GM21528 (cell line): Measurements from ENCODE around the gene TERT.

Experiments used
- ATAC-seq: cut with Tn5 transposase; IDR thresholded peaks from one replicate; pipeline ENCODE4 v1.9.1; 2021; ENCODE audit warnings: mild to moderate bottlenecking, moderate library complexity; ENCODE audit not compliant: unreplicated experiment, low FRiP score

Gene TERT

GRCh38 chr5:1265026-1265425 is 29.8 kb downstream of the TERT start:
- no peak for ATAC-seq

- ATAC-seq: no peak
Measured at GRCh38 chr5:1264211-1264610, 30.7 kb downstream of the TERT start.

- ATAC-seq: no peak
Measured at GRCh38 chr5:1262381-1262780, 32.5 kb downstream of the TERT start.

- no peak for ATAC-seq
Measured at GRCh38 chr5:1261643-1262042, 33.2 kb downstream of the TERT start.

- no peak for ATAC-seq
Measured at GRCh38 chr5:1259806-1260480, 34.9 kb downstream of the TERT start.

GRCh38 chr5:1257841-1258240 is 37.0 kb downstream of the TERT start:
- no peak for ATAC-seq

- no peak for ATAC-seq
Measured at GRCh38 chr5:1257363-1257762, 37.5 kb downstream of the TERT start.

GRCh38 chr5:1256776-1257175 is 38.1 kb downstream of the TERT start:
- ATAC-seq: no peak

- no peak for ATAC-seq
Measured at GRCh38 chr5:1255081-1255561, 39.7 kb downstream of the TERT start.

- no peak for ATAC-seq
Measured at GRCh38 chr5:1254196-1254595, 40.7 kb downstream of the TERT start.

- no peak for ATAC-seq
Measured at GRCh38 chr5:1253456-1254105, 41.3 kb downstream of the TERT start.

- ATAC-seq: no peak
Measured at GRCh38 chr5:1252681-1253080, 42.2 kb downstream of the TERT start.

- no peak for ATAC-seq
Measured at GRCh38 chr5:1251678-1252580, 42.9 kb downstream of the TERT start.

- no peak for ATAC-seq
Measured at GRCh38 chr5:1249366-1250280, 45.2 kb downstream of the TERT start.

GRCh38 chr5:1247811-1248210 is 47.1 kb downstream of the TERT start:
- ATAC-seq: no peak

- ATAC-seq: no peak
Measured at GRCh38 chr5:1246711-1247431, 48.0 kb downstream of the TERT start.

- no peak for ATAC-seq
Measured at GRCh38 chr5:1245905-1246576, 48.8 kb downstream of the TERT start.

GRCh38 chr5:1244976-1245375 is 49.9 kb downstream of the TERT start:
- ATAC-seq: no peak

- no peak for ATAC-seq
Measured at GRCh38 chr5:1244255-1244654, 50.6 kb downstream of the TERT start.
